BJ (cell line): ENCODE measurements around the gene THYN1. TPM values are rescaled to one million over a fixed set of nuclear protein-coding genes. Genes with fewer than 3 reads are reported as not detected.
A peak's percentile ranks its signal among the peaks of the same experiment; 100 is the strongest.

Source experiments
- CTCF ChIA-PET: fragments of 350-600 bp; formaldehyde crosslinking; extraction: SDS; loops from one replicate; lab custom pipeline; 2021; ENCODE audit warnings: antibody characterized with exemption, inconsistent platforms; lab: Yijun Ruan, JAX
- POLR2A ChIA-PET: fragments of 300-600 bp; sonication (Branson Sonifier 250); formaldehyde crosslinking; extraction: SDS; loops from one replicate; lab custom pipeline; 2021; ENCODE audit warnings: antibody characterized with exemption; lab: Charles Lee
- DNase-seq: peaks from one replicate; pipeline ENCODE4 v3.0.0-alpha.2; 2011; ENCODE audit warnings: low read depth
- H3K27me3 ChIP-seq: 2 replicates; pipeline ENCODE4 v1.6.0; 2011; ENCODE audit warnings: low read length; ENCODE audit not compliant: control insufficient read depth, insufficient read depth
- H3K36me3 ChIP-seq: 2 replicates; pipeline ENCODE4 v1.5.1; 2011; ENCODE audit warnings: low read length; ENCODE audit not compliant: control insufficient read depth, insufficient read depth
- H3K4me3 ChIP-seq: 2 replicates; pipeline ENCODE4 v1.5.1; 2011; ENCODE audit warnings: low read depth, mild to moderate bottlenecking, control low read depth, low read length
- polyA plus RNA-seq: library from polyadenylated mRNA; depleted of rRNA; stranded (reverse); fragments of >200 nt; gene quantifications from 2 replicates; pipeline ENCODE4 v1.2.3, GENCODE V29; 2011
- TF ChIP-seq, protein P1 (sequence below): IDR thresholded peaks from 2 replicates; pipeline ENCODE4 v1.5.1; 2011; ENCODE audit warnings: low read depth, mild to moderate bottlenecking, control low read depth, inconsistent platforms, low read length, moderate library complexity; ENCODE audit not compliant: insufficient read depth

Gene THYN1
- polyA plus RNA-seq, 1 experiment = 38.2 TPM

DNA sequence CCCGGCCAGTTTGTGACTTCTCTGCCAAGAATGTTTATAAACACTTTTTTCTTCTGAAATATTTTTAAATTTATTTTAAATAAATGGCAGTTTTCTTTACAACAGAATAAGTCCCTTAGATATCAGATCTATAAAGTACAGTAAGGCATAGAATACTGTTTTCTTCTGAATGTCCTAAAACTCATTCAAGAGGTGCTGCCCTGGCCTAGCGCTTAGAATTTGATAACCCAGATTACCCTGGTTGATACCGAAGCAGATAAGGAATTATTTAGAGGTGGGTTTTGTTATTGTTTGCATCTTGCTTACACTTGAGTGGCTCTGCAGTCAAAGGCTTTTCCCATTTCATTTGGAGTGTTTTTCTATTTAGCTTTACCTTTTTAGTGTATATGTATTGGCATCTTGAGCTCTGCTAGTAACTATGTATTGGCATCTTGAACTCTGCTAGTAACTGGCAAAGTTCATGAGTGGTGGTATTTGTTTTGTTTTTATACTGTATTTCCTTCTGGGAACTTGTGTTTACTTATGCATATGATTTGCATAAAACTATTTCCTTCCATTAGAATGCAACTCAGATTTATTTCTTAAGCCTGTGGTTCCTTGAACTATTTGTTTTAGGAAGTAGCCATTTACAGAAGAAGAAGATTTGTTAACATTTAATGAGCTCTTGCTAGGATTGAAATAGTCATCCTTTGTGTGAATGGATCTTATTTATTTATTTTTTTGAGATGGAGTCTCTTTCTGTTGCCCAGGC, 1.5 kb upstream of the THYN1 start:
- POLR2A ChIA-PET = interaction anchor here (0.6 kb wide), 1 partner anchor 50 kb away, joined by 5 read pairs; no protein-coding TSS in a partner anchor
- CTCF ChIA-PET = interaction anchor here (1.7 kb wide), 2 partner anchors 8 to 10 kb away, joined by 4 to 7 read pairs; no protein-coding TSS in a partner anchor
- H3K36me3 ChIP-seq = peaks cover 12% of the 10 kb centered on the region

DNA sequence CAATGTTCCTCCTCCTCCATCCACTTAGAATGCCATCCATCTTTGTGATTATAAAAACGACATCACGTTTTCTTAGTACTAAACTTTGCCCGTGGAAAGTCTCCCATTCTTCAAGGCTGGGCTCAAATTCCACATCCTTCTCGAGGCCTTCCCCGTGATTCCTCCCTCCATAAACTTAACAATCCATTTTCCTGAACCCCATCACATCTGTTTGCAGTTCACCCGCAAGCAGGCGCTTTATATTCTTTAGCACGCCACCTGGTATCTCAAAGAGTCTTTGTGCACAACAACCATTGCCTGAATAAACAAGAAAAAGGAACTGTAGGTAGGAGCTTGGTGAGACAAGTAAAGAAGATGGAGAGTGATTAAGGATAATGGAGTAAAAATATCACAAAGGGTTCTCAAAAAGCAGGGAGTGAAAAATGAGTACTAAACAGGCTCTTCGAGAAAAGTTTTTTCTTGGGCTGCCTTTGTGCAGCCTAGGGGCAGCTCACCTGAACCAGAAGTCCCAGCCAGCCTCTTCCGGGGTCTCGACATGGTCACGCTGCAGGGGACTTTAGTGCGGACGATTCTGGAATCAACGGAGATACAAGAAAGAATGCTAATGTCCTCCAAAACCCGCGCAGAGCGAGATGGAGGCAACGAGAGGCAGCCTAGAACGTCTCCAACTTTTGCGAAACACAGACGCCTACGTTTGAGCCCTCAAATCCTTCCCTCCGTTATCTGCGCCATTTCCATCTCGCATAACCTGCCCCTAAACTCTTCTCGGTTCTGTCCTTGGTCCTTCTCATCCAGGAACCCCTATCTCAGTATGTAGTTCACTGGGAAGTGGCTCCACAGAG, 585 bp downstream of the THYN1 start:
- TF ChIP-seq, protein P1, sequence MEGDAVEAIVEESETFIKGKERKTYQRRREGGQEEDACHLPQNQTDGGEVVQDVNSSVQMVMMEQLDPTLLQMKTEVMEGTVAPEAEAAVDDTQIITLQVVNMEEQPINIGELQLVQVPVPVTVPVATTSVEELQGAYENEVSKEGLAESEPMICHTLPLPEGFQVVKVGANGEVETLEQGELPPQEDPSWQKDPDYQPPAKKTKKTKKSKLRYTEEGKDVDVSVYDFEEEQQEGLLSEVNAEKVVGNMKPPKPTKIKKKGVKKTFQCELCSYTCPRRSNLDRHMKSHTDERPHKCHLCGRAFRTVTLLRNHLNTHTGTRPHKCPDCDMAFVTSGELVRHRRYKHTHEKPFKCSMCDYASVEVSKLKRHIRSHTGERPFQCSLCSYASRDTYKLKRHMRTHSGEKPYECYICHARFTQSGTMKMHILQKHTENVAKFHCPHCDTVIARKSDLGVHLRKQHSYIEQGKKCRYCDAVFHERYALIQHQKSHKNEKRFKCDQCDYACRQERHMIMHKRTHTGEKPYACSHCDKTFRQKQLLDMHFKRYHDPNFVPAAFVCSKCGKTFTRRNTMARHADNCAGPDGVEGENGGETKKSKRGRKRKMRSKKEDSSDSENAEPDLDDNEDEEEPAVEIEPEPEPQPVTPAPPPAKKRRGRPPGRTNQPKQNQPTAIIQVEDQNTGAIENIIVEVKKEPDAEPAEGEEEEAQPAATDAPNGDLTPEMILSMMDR = no peak
- CTCF ChIA-PET = interaction anchor here (1.4 to 1.7 kb wide), 3 partner anchors 8 to 23 kb away, joined by 4 read pairs; no protein-coding TSS in a partner anchor

More for the DNA sequence above, 1.5 kb upstream of the THYN1 start:
- Histone ChIP-seq H3K4me3 (peak overlapping the region; percentile 96), H3K27me3 (no peaks in the 10 kb centered on the region)
- TF ChIP-seq, protein P1 = no peak
- DNase-seq = no peak

DNA sequence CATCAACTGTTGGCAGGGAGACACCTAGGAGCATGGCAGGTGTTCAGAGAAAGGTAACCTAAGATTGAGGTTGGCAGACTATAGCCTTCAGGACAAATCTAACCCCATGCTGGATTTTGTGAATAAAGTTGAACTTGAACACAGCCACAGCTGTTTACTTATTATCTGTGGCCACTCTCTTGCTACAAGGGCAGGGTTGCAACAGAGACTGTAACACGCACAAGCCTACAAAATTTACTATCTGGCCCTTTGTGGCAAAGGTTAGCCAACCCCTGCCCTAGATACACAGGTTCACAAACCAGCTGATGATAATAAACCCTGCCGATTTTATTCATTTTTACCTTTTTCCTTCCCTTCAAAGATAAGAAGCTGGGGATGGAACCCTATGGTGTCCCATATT, 2.5 kb downstream of the THYN1 start:
- POLR2A ChIA-PET = no interaction called here
- no peak for DNase-seq

More for the DNA sequence above, 585 bp downstream of the THYN1 start:
- Histone ChIP-seq H3K4me3 (peak overlapping the region; percentile 96), H3K36me3 (peaks cover 7% of the 10 kb centered on the region), H3K27me3 (no peaks in the 10 kb centered on the region)
- POLR2A ChIA-PET = no interaction called here
- no peak for DNase-seq

DNA sequence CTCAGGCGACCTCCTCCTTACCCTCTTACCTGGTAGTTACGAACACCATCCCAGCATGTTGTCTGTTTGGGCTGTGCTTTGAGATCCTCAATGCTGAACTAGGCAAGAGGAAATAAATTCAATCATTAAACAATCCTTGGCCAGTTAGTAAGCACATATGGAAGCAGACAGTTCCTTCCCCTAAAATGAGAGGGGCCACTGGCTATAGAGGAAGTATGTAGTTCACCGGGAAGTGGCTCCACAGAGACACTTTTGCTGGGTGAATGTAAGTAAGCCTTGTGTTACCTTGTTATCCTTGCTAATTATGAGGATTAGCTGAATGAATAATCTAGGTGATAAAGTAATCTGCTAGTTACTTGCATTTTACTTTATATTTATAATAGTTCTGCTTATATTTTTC, 2.9 kb downstream of the THYN1 start:
- peaks cover 17% of the 10 kb centered on the region for H3K36me3 ChIP-seq
- no peak overlapping the region for H3K4me3 ChIP-seq
- CTCF ChIA-PET = interaction anchor here (1.2 to 1.7 kb wide), 2 partner anchors 11 to 43 kb away, joined by 4 to 7 read pairs; no protein-coding TSS in a partner anchor
- POLR2A ChIA-PET = no interaction called here
- TF ChIP-seq, protein P1 = no peak
- no peaks in the 10 kb centered on the region for H3K27me3 ChIP-seq
- DNase-seq = no peak

More for the DNA sequence above, 2.5 kb downstream of the THYN1 start:
- TF ChIP-seq, protein P1 = no peak
- H3K27me3 ChIP-seq = no peaks in the 10 kb centered on the region
- CTCF ChIA-PET = interaction anchor here (1.2 kb wide), 1 partner anchor 11 kb away, joined by 4 read pairs; no protein-coding TSS in a partner anchor
- H3K36me3 ChIP-seq = peaks cover 14% of the 10 kb centered on the region
- H3K4me3 ChIP-seq = no peak overlapping the region
